ENCODE results near the gene CDKN2B-AS1.

- TF ChIP-seq CTCF (IDR thresholded peaks at IDR 0.05) (no peak), POLR2AphosphoS5 (IDR thresholded peaks at IDR 0.05) (no peak), POLR2A (IDR thresholded peaks at IDR 0.05) (no peak), EP300 (IDR thresholded peaks at IDR 0.05) (no peak)
Observed at GRCh38 chr9:22022396-22022795, 27.8 kb downstream of the CDKN2B-AS1 start.
